Subcutaneous abdominal adipose tissue (tissue), 5 donors: Measurements from ENCODE around the gene PCDHGA7.
"Not testable (repeated sequence)": the region's sequence is repeated elsewhere in the genome, so short reads cannot be mapped to it uniquely, and the experiment has no call there.

Source experiments
- H3K27ac ChIP-seq: one replicate; pipeline ENCODE4 v1.7.0; 2013; ENCODE audit warnings: low read depth, mild to moderate bottlenecking, inconsistent platforms, low read length, moderate library complexity
- H3K27me3 ChIP-seq, 5 donors: one replicate each; pipeline ENCODE4 v1.7.0; 2013; ENCODE audit warnings: low read length in 5 of 5, inconsistent platforms in 1 of 5; ENCODE audit not compliant: control insufficient read depth in 5 of 5, insufficient read depth in 4 of 5
- H3K36me3 ChIP-seq, 5 donors: one replicate each; pipeline ENCODE4 v1.7.0; 2013; ENCODE audit warnings: low read length in 5 of 5; ENCODE audit not compliant: control insufficient read depth in 5 of 5, insufficient read depth in 5 of 5
- H3K4me1 ChIP-seq, 5 donors: one replicate each; pipeline ENCODE4 v1.7.0; 2013; ENCODE audit warnings: low read length in 5 of 5, mild to moderate bottlenecking in 3 of 5, moderate library complexity in 1 of 5; ENCODE audit not compliant: control insufficient read depth in 5 of 5, insufficient read depth in 5 of 5
- H3K4me3 ChIP-seq, 5 donors: one replicate each; pipeline ENCODE4 v1.7.0; 2013; ENCODE audit warnings: low read length in 5 of 5, low read depth in 1 of 5
- H3K9ac ChIP-seq, 5 donors: one replicate each; pipeline ENCODE4 v1.7.0; 2013; ENCODE audit warnings: low read length in 5 of 5, mild to moderate bottlenecking in 4 of 5, moderate library complexity in 3 of 5
- H3K9me3 ChIP-seq, 5 donors: one replicate each; pipeline ENCODE4 v1.7.0; 2013; ENCODE audit warnings: low read length in 5 of 5; ENCODE audit not compliant: control insufficient read depth in 5 of 5
- donor health status: healthy.
- donor health status: healthy.
- donor health status: healthy.
- donor health status: healthy.
- donor health status: healthy.

Gene PCDHGA7

GRCh38 chr5:141384471-141385267, 2.1 kb downstream of the PCDHGA7 start:
- H3K9ac ChIP-seq, result no peak overlapping the region
- no peaks in the 10 kb centered on the region for H3K36me3 ChIP-seq
- peak overlapping the region in 4 of 5 donors; percentile 23 to 64 (median 42) for H3K4me3 ChIP-seq
- H3K27me3 ChIP-seq, result peaks cover 0 to 11% (median 0%) of the 10 kb centered on the region in 5 donors
- peaks cover 35 to 78% (median 74%) of the 10 kb centered on the region in 5 donors for H3K9me3 ChIP-seq
- H3K27ac ChIP-seq, result no peak overlapping the region
- peaks cover 0 to 4% (median 0%) of the 10 kb centered on the region in 5 donors for H3K4me1 ChIP-seq

- not testable (repeated sequence) for H3K4me1 ChIP-seq, H3K9ac ChIP-seq, H3K27ac ChIP-seq, H3K36me3 ChIP-seq
- peaks cover 34 to 88% (median 69%) of the 10 kb centered on the region in 5 donors for H3K9me3 ChIP-seq
- peaks cover 0 to 14% (median 0%) of the 10 kb centered on the region in 5 donors for H3K27me3 ChIP-seq
- H3K4me3 ChIP-seq, result peak within 1 kb of the TSS; percentile 0 to 52 (median 50)
These were observed 5.2 kb downstream of the PCDHGA7 start, which contains the start of gene PCDHGB4 for GRCh38 chr5:141387557-141388311. TSS of gene PCDHGB4 (plus strand) at chr5:141387698. CDS start at chr5:141387885, 187 bp downstream.

GRCh38 chr5:141388661-141389060, 6.1 kb downstream of the PCDHGA7 start:
- Histone ChIP-seq H3K4me3 (peak overlapping the region in 4 of 5 donors; percentile 29 to 52 (median 49)), H3K36me3 (no peaks in the 10 kb centered on the region), H3K9me3 (peaks cover 31 to 88% (median 68%) of the 10 kb centered on the region in 5 donors), H3K27ac (no peak overlapping the region), H3K9ac (no peak overlapping the region), H3K27me3 (peaks cover 0 to 14% (median 0%) of the 10 kb centered on the region in 5 donors), H3K4me1 (no peaks in the 10 kb centered on the region)

GRCh38 chr5:141389153-141390042, 6.9 kb downstream of the PCDHGA7 start:
- Histone ChIP-seq H3K27ac (no peak overlapping the region), H3K27me3 (peaks cover 0 to 13% (median 0%) of the 10 kb centered on the region in 5 donors), H3K36me3 (no peaks in the 10 kb centered on the region), H3K4me1 (no peaks in the 10 kb centered on the region), H3K4me3 (peak overlapping the region; percentile 41 to 52 (median 50)), H3K9me3 (peaks cover 32 to 88% (median 71%) of the 10 kb centered on the region in 5 donors), H3K9ac (no peak overlapping the region)

GRCh38 chr5:141392429-141393198, 10.1 kb downstream of the PCDHGA7 start, which contains the start of gene PCDHGA8:
TSS of gene PCDHGA8 (plus strand) at chr5:141392633. CDS start at chr5:141392814, 181 bp downstream.
- Histone ChIP-seq H3K9ac (no peak within 1 kb of the TSS), H3K27me3 (peaks cover 0 to 10% (median 4%) of the 10 kb centered on the region in 5 donors), H3K9me3 (peaks cover 32 to 75% (median 57%) of the 10 kb centered on the region in 5 donors), H3K27ac (no peak within 1 kb of the TSS), H3K4me1 (no peaks in the 10 kb centered on the region), H3K36me3 (no peaks in the 10 kb centered on the region), H3K4me3 (peak within 1 kb of the TSS in 4 of 5 donors; percentile 17 to 52 (median 22))

- peaks cover 30 to 75% (median 55%) of the 10 kb centered on the region in 5 donors for H3K9me3 ChIP-seq
- H3K4me1 ChIP-seq, result no peaks in the 10 kb centered on the region
- no peaks in the 10 kb centered on the region for H3K36me3 ChIP-seq
- peak overlapping the region in 4 of 5 donors; percentile 17 to 52 (median 20) for H3K4me3 ChIP-seq
- H3K27ac ChIP-seq, result no peak overlapping the region
- H3K27me3 ChIP-seq, result peaks cover 0 to 10% (median 4%) of the 10 kb centered on the region in 5 donors
- H3K9ac ChIP-seq, result no peak overlapping the region
These were observed 10.7 kb downstream of the PCDHGA7 start for GRCh38 chr5:141393267-141393666.

- H3K4me1 ChIP-seq, result not testable (repeated sequence)
These were observed 12.1 kb downstream of the PCDHGA7 start for GRCh38 chr5:141394401-141395187.

GRCh38 chr5:141397756-141398551, 15.4 kb downstream of the PCDHGA7 start, which contains the start of gene PCDHGB5:
TSS of gene PCDHGB5 (plus strand) at chr5:141397947. CDS start at chr5:141398128, 181 bp downstream.
- not testable (repeated sequence) for H3K27ac ChIP-seq, H3K9ac ChIP-seq, H3K36me3 ChIP-seq
- H3K9me3 ChIP-seq, result peaks cover 26 to 70% (median 53%) of the 10 kb centered on the region in 5 donors
- peaks cover 0 to 14% (median 6%) of the 10 kb centered on the region in 5 donors for H3K27me3 ChIP-seq
- H3K4me3 ChIP-seq, result peak within 1 kb of the TSS; percentile 40 to 60 (median 55)
- H3K4me1 ChIP-seq, result peaks cover 0 to 10% (median 2%) of the 10 kb centered on the region in 5 donors

More at GRCh38 chr5:141394401-141395187, 12.1 kb downstream of the PCDHGA7 start:
- not testable (repeated sequence) for H3K27ac ChIP-seq, H3K36me3 ChIP-seq, H3K9ac ChIP-seq
- Histone ChIP-seq H3K27me3 (peaks cover 0 to 14% (median 6%) of the 10 kb centered on the region in 5 donors), H3K9me3 (peaks cover 33 to 75% (median 54%) of the 10 kb centered on the region in 5 donors), H3K4me3 (peak overlapping the region in 3 of 5 donors; percentile 11 to 35 (median 28))
